NCI-H345 treated with DMSO at 0.1 percent for 48 hours (cell line): ENCODE results near the gene OR52E2.

Experiments used
- DNase-seq: peaks from one replicate; lab custom pipeline; 2025; ENCODE audit not compliant: unreplicated experiment; lab: John Stamatoyannopoulos, UW

The OR52E2 gene

GRCh38 chr11:5013012-5013411, 46.4 kb downstream of the OR52E2 start:
- DNase-seq: no peak

GRCh38 chr11:5011254-5011653, 48.2 kb downstream of the OR52E2 start:
- no peak for DNase-seq
